Common myeloid progenitor, CD34-positive (primary cell): ENCODE data around the gene IL18R1.
"Not testable (repeated sequence)": the region's sequence is repeated elsewhere in the genome, so short reads cannot be mapped to it uniquely, and the experiment has no call there.

Source experiments
- CTCF ChIA-PET: fragments of 350-600 bp; sonication (Branson Sonifier 250); formaldehyde crosslinking; loops from one replicate; lab custom pipeline; 2021; ENCODE audit warnings: antibody characterized with exemption; lab: Charles Lee
- POLR2A ChIA-PET: fragments of 350-600 bp; sonication (Branson Sonifier 250); formaldehyde crosslinking; loops from one replicate; lab custom pipeline; 2021; ENCODE audit warnings: antibody characterized with exemption; lab: Charles Lee
- DNase-seq, 3 donors: peaks; one replicate each; pipeline versions ENCODE4 v3.0.0 to v3.0.0-alpha.2; 2013
- H3K27ac ChIP-seq, 2 experiments: 1 replicate in 1 of 2; 2 replicates in 1 of 2; pipeline ENCODE4 v1.7.0; 2013; ENCODE audit warnings: inconsistent platforms in 2 of 2, low read length in 2 of 2, mild to moderate bottlenecking in 2 of 2, low read depth in 1 of 2, moderate library complexity in 1 of 2; ENCODE audit not compliant: severe bottlenecking in 2 of 2, insufficient read depth in 1 of 2, poor library complexity in 1 of 2
- H3K27me3 ChIP-seq, 5 experiments: replicated peaks in 2 of 5; 1 replicate in 3 of 5; 2 replicates in 2 of 5; pipeline versions ENCODE4 v1.6.1 to v1.7.0; 2013; ENCODE audit warnings: low read length in 4 of 5, mild to moderate bottlenecking in 2 of 5, moderate library complexity in 2 of 5, inconsistent platforms in 1 of 5; ENCODE audit not compliant: insufficient read depth in 5 of 5, control insufficient read depth in 4 of 5
- H3K36me3 ChIP-seq, 4 experiments: 1 replicate in 2 of 4; 2 replicates in 2 of 4; pipeline versions ENCODE4 v1.6.1 to v1.7.0; 2013; ENCODE audit warnings: low read length in 3 of 4, control low read depth in 1 of 4, mild to moderate bottlenecking in 1 of 4; ENCODE audit not compliant: control insufficient read depth in 4 of 4, insufficient read depth in 4 of 4
- H3K4me1 ChIP-seq, 4 experiments: 1 replicate in 3 of 4; 2 replicates in 1 of 4; pipeline versions ENCODE4 v1.6.1 to v1.7.1; 2013; ENCODE audit warnings: low read length in 3 of 4, mild to moderate bottlenecking in 3 of 4, control low read depth in 1 of 4, inconsistent platforms in 1 of 4, moderate library complexity in 1 of 4; ENCODE audit not compliant: control insufficient read depth in 4 of 4, insufficient read depth in 4 of 4; ENCODE audit errors: control extremely low read depth in 1 of 4
- H3K4me3 ChIP-seq, 7 experiments: 1 replicate in 4 of 7; 2 replicates in 3 of 7; pipeline versions ENCODE4 v1.5.1 to v1.7.0; 2013; ENCODE audit warnings: mild to moderate bottlenecking in 7 of 7, low read length in 6 of 7, moderate library complexity in 6 of 7, inconsistent platforms in 2 of 7, low read depth in 2 of 7, control low read depth in 1 of 7; ENCODE audit not compliant: insufficient read depth in 4 of 7, control insufficient read depth in 1 of 7; ENCODE audit errors: extremely low read depth in 1 of 7
- H3K9me3 ChIP-seq, 5 experiments: 1 replicate in 4 of 5; 2 replicates in 1 of 5; pipeline versions ENCODE4 v1.6.1 to v1.7.1; 2013; ENCODE audit warnings: low read length in 4 of 5, mild to moderate bottlenecking in 2 of 5, inconsistent platforms in 1 of 5, low read depth in 1 of 5, moderate library complexity in 1 of 5; ENCODE audit not compliant: control insufficient read depth in 4 of 5, insufficient read depth in 2 of 5; ENCODE audit errors: control extremely low read depth in 1 of 5
- WGBS: methylation state at CpG from one replicate; pipeline ENCODE4 v1.1.5; 2013; ENCODE audit not compliant: insufficient coverage; 5-methylcytosine and 5-hydroxymethylcytosine counted together

IL18R1 gene

GRCh38 chr2:102315921-102316320 is 39.7 kb upstream of the IL18R1 start:
- Histone ChIP-seq H3K27me3 (no peaks in the 10 kb centered on the region), H3K4me1 (peaks cover 0 to 13% (median 5%) of the 10 kb centered on the region in 4 experiments), H3K4me3 (no peak overlapping the region), H3K36me3 (no peaks in the 10 kb centered on the region), H3K27ac (no peak overlapping the region), H3K9me3 (no peaks in the 10 kb centered on the region)
- WGBS: 60% methylated on average over 1 of the region's 2 CpGs
- POLR2A ChIA-PET: no interaction called here
- no peak for DNase-seq
- CTCF ChIA-PET: interaction anchor here (0.8 to 1.4 kb wide), 3 partner anchors 19 to 64 kb away, joined by 3 to 4 read pairs (median 3); no protein-coding TSS in a partner anchor

GRCh38 chr2:102317715-102318114 is 37.9 kb upstream of the IL18R1 start:
- DNase-seq: no peak
- ChIA-PET POLR2A (no interaction called here), CTCF (no interaction called here)
- no peak overlapping the region for H3K4me3 ChIP-seq
- no peaks in the 10 kb centered on the region for H3K36me3 ChIP-seq
- no peak overlapping the region for H3K27ac ChIP-seq
- no peaks in the 10 kb centered on the region for H3K9me3 ChIP-seq
- WGBS: 57% methylated on average over 2 of the region's 2 CpGs
- no peaks in the 10 kb centered on the region for H3K27me3 ChIP-seq
- H3K4me1 ChIP-seq: peaks cover 0 to 15% (median 8%) of the 10 kb centered on the region in 4 experiments

- no peaks in the 10 kb centered on the region for H3K27me3 ChIP-seq
- no peaks in the 10 kb centered on the region for H3K36me3 ChIP-seq
- H3K27ac ChIP-seq: no peak overlapping the region
- peaks cover 0 to 19% (median 9%) of the 10 kb centered on the region in 4 experiments for H3K4me1 ChIP-seq
- no peak overlapping the region for H3K4me3 ChIP-seq
- no peak for DNase-seq
- POLR2A ChIA-PET: no interaction called here
- 86% methylated on average over 1 of the region's 2 CpGs for WGBS
- CTCF ChIA-PET: interaction anchor here (1.0 to 2.1 kb wide), 2 partner anchors 11 to 13 kb away, joined by 3 to 4 read pairs; no protein-coding TSS in a partner anchor
- H3K9me3 ChIP-seq: no peaks in the 10 kb centered on the region
Measured at GRCh38 chr2:102318437-102318836, 37.2 kb upstream of the IL18R1 start.

- peak in 2 of 3 donors; percentile 36 to 51 for DNase-seq
- peaks cover 0 to 13% (median 9%) of the 10 kb centered on the region in 4 experiments for H3K4me1 ChIP-seq
- H3K4me3 ChIP-seq: no peak overlapping the region
- POLR2A ChIA-PET: no interaction called here
- no peaks in the 10 kb centered on the region for H3K27me3 ChIP-seq
- peaks cover 0 to 2% (median 0%) of the 10 kb centered on the region in 5 experiments for H3K9me3 ChIP-seq
- CTCF ChIA-PET: interaction anchor here (0.9 kb wide), 1 partner anchor 71 kb away, joined by 3 read pairs; no protein-coding TSS in a partner anchor
- no peak overlapping the region for H3K27ac ChIP-seq
- H3K36me3 ChIP-seq: no peaks in the 10 kb centered on the region
- WGBS: 90% methylated on average over 2 of the region's 6 CpGs
Measured at GRCh38 chr2:102321941-102322719, 33.5 kb upstream of the IL18R1 start.

- WGBS: 100% methylated on average over 3 of the region's 5 CpGs
- H3K27ac ChIP-seq, H3K9me3 ChIP-seq, H3K4me1 ChIP-seq, POLR2A ChIA-PET, H3K27me3 ChIP-seq, H3K4me3 ChIP-seq, DNase-seq, H3K36me3 ChIP-seq: not testable (repeated sequence)
- CTCF ChIA-PET: interaction anchor here (1.0 kb wide), 1 partner anchor 24 kb away, joined by 3 read pairs; no protein-coding TSS in a partner anchor
Measured at GRCh38 chr2:102324914-102325313, 30.7 kb upstream of the IL18R1 start.

- CTCF ChIA-PET: interaction anchor here (0.9 kb wide), 1 partner anchor 10 kb away, joined by 3 read pairs; no protein-coding TSS in a partner anchor
- Histone ChIP-seq H3K27ac (no peak overlapping the region), H3K9me3 (peaks cover 0 to 3% (median 0%) of the 10 kb centered on the region in 5 experiments), H3K27me3 (no peaks in the 10 kb centered on the region), H3K36me3 (no peaks in the 10 kb centered on the region), H3K4me1 (peaks cover 0 to 11% (median 6%) of the 10 kb centered on the region in 4 experiments), H3K4me3 (no peak overlapping the region)
- DNase-seq: no peak
- POLR2A ChIA-PET: no interaction called here
- WGBS: 100% methylated on average over 1 of the region's 5 CpGs
Measured at GRCh38 chr2:102331311-102331980, 24.1 kb upstream of the IL18R1 start.
